KG1 (cell line): Measurements from ENCODE around the gene MACROD1.
"Not testable (repeated sequence)": the region's sequence is repeated elsewhere in the genome, so short reads cannot be mapped to it uniquely, and the experiment has no call there.

ENCODE experiments used
- DNase-seq: peaks from one replicate; lab custom pipeline; 2025; lab: John Stamatoyannopoulos, UW

Gene MACROD1

GRCh38 chr11:63996512-63996911, 169.4 kb downstream of the MACROD1 start:
- no peak for DNase-seq

- DNase-seq = no peak
Observed at GRCh38 chr11:63993993-63994392, 171.9 kb downstream of the MACROD1 start.

GRCh38 chr11:63993100-63993499, 172.8 kb downstream of the MACROD1 start:
- DNase-seq = no peak

- DNase-seq = no peak
Observed at GRCh38 chr11:63991558-63991957, 174.4 kb downstream of the MACROD1 start.

GRCh38 chr11:63986932-63987513, 178.9 kb downstream of the MACROD1 start:
- no peak for DNase-seq

- DNase-seq = peak; percentile 85
Observed at GRCh38 chr11:63986156-63986931, 179.6 kb downstream of the MACROD1 start, which contains the start of gene OTUB1. TSS of gene OTUB1 (plus strand) at chr11:63986438. CDS start at chr11:63986457, 19 bp downstream.

GRCh38 chr11:63985812-63986155, 180.1 kb downstream of the MACROD1 start:
- peak; percentile 73 for DNase-seq

- no peak for DNase-seq
Observed at GRCh38 chr11:63979426-63979825, 186.5 kb downstream of the MACROD1 start.

GRCh38 chr11:63978551-63979239, 187.2 kb downstream of the MACROD1 start:
- DNase-seq = no peak

- DNase-seq = peak; percentile 100
Observed at GRCh38 chr11:63974259-63975143, 191.4 kb downstream of the MACROD1 start, which contains the start of gene COX8A. TSS of gene COX8A (plus strand) at chr11:63974620. CDS start at chr11:63974681, 61 bp downstream.

- not testable (repeated sequence) for DNase-seq
Observed at GRCh38 chr11:63973912-63974258, 192.0 kb downstream of the MACROD1 start.

- DNase-seq = no peak
Observed at GRCh38 chr11:63970902-63971301, 195.0 kb downstream of the MACROD1 start.

GRCh38 chr11:63969461-63969860, 196.5 kb downstream of the MACROD1 start:
- no peak for DNase-seq

GRCh38 chr11:63966444-63966843, 199.5 kb downstream of the MACROD1 start:
- no peak for DNase-seq

- DNase-seq = not testable (repeated sequence)
Observed at GRCh38 chr11:63963895-63964294, 202.0 kb downstream of the MACROD1 start.

GRCh38 chr11:63961608-63962412, 204.1 kb downstream of the MACROD1 start:
- no peak for DNase-seq

GRCh38 chr11:63958008-63958407, 207.9 kb downstream of the MACROD1 start:
- DNase-seq = no peak

- DNase-seq = no peak
Observed at GRCh38 chr11:63952570-63952969, 213.3 kb downstream of the MACROD1 start.

- DNase-seq = no peak
Observed at GRCh38 chr11:63951779-63952536, 214.0 kb downstream of the MACROD1 start.
